GM12878 (cell line): ENCODE measurements around the gene UBR7.

Experiments used
- BCLAF1 ChIP-seq: fragments of 450-650 bp; IDR thresholded peaks from 2 replicates; pipeline ENCODE4 v1.6.1; 2017; ENCODE audit warnings: antibody characterized with exemption, mild to moderate bottlenecking, moderate library complexity
- BHLHE40 ChIP-seq, 2 experiments: fragments of 450-650 bp in 1 of 2; IDR thresholded peaks; 2 replicates each; pipeline ENCODE4 v1.6.1; 2011 to 2017; ENCODE audit warnings: low read depth in 2 of 2, borderline replicate concordance in 1 of 2, improper control_type of control experiment in 1 of 2, low read length in 1 of 2, mild to moderate bottlenecking in 1 of 2
- CEBPZ ChIP-seq: fragments of 150-350 bp; IDR thresholded peaks from 2 replicates; pipeline ENCODE4 v1.6.1; 2016; ENCODE audit warnings: low read depth, low read length
- CHD2 ChIP-seq: IDR thresholded peaks from 2 replicates; pipeline ENCODE4 v1.6.1; 2011; ENCODE audit warnings: low read depth, low read length, improper control_type of control experiment, borderline replicate concordance
- CTCF ChIP-seq, 3 experiments: IDR thresholded peaks in 2 of 3; conservative IDR thresholded peaks in 1 of 3; 2 replicates each; pipeline ENCODE4 v1.5.1; 2011; ENCODE audit warnings: low read depth in 3 of 3, low read length in 3 of 3, mild to moderate bottlenecking in 3 of 3, control low read depth in 2 of 3, moderate library complexity in 2 of 3, inconsistent platforms in 1 of 3, mixed read lengths in 1 of 3; ENCODE audit not compliant: control insufficient read depth in 2 of 3, insufficient read depth in 1 of 3; ENCODE audit errors: extremely low read depth in 1 of 3
- IRF5 ChIP-seq: fragments of 450-650 bp; IDR thresholded peaks from 2 replicates; pipeline ENCODE4 v1.6.1; 2017; ENCODE audit warnings: borderline replicate concordance
- MAX ChIP-seq: IDR thresholded peaks from 2 replicates; pipeline ENCODE4 v1.6.1; 2012; ENCODE audit warnings: low read depth, low read length, improper control_type of control experiment
- RFX5 ChIP-seq: IDR thresholded peaks from 2 replicates; pipeline ENCODE4 v1.6.1; 2011; ENCODE audit warnings: low read depth, low read length, improper control_type of control experiment

- TF ChIP-seq CTCF (IDR thresholded peaks at IDR 0.05 in 2 of 3, conservative IDR thresholded peaks at IDR 0.05 in 1 of 3; ENCODE audit: control insufficient read depth in 2 of 3, extremely low read depth in 1 of 3, insufficient read depth in 1 of 3, low read depth in 3 of 3, low read length in 3 of 3) (no peak), BCLAF1 (no peak), IRF5 (no peak), BHLHE40 (IDR thresholded peaks at IDR 0.05; ENCODE audit: borderline replicate concordance in 1 of 2, low read depth in 2 of 2, low read length in 1 of 2) (no peak), RFX5 (no peak), CHD2 (no peak), MAX (no peak), CEBPZ (no peak)
These were observed 23.5 kb downstream of the UBR7 start for GRCh38 chr14:93230539-93230938.
